ENCODE data around the gene RBPMS2.

DNA sequence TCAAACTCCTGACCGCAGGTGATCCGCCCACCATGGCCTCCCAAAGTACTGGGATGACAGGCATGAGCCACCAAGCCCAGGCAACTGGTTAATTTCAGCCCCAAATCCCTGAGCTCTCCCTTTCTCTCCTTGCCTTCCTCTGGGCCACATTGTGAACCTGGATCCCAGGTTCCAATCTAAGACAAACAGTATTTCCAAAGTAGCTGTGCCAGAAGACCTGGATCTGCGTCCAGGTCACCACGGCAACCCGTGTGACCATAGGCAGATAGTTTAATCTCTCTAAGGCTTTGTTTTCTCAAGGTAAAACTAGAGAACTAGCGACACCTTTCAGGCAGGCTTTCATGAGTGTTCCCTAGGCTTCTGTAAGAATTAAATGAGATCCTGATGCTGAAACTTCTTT, 5.9 kb upstream of the RBPMS2 start:
- TF ChIP-seq CTCF (IDR thresholded peaks at IDR 0.05) (no peak), POLR2A (IDR thresholded peaks at IDR 0.05) (no peak)

Data from lower leg skin (tissue), 3 donors.